SK-N-SH (cell line): ENCODE data around the gene ZNF594. TPM values are rescaled to one million over a fixed set of nuclear protein-coding genes. Genes with fewer than 3 reads are reported as not detected.
"Not testable (repeated sequence)": the region's sequence is repeated elsewhere in the genome, so short reads cannot be mapped to it uniquely, and the experiment has no call there.

ENCODE experiments used
- CTCF ChIA-PET: fragments of 300-600, 350-600 bp; formaldehyde crosslinking; extraction: SDS; loops from one replicate; lab custom pipeline; 2021; lab: Yijun Ruan, JAX
- POLR2A ChIA-PET: fragments of 350-600 bp; sonication (Branson Sonifier 250); formaldehyde crosslinking; extraction: SDS; loops from one replicate; lab custom pipeline; 2020; ENCODE audit warnings: antibody characterized with exemption, inconsistent platforms; lab: Yijun Ruan, JAX
- DNase-seq: peaks from one replicate; pipeline ENCODE4 v3.0.0; 2012
- H2AFZ ChIP-seq: fragments of 200-600 bp; sonication (generic); 2 replicates; pipeline ENCODE4 v1.8.1; 2016; ENCODE audit warnings: antibody characterized with exemption, mild to moderate bottlenecking, low read depth
- H3F3A ChIP-seq: fragments of 200-600 bp; sonication (generic); replicated peaks from 2 replicates; pipeline ENCODE3; 2016; ENCODE audit warnings: antibody characterized with exemption, mild to moderate bottlenecking; ENCODE audit not compliant: insufficient read depth
- H3K27ac ChIP-seq, 2 experiments: fragments of 200-500 bp in 1 of 2; fragments of 200-600 bp in 1 of 2; sonication (Bioruptor generic) in 1 of 2; sonication (generic), shearing (Covaris generic) in 1 of 2; 2 replicates each; pipeline versions ENCODE4 v1.5.1 to v1.6.1; 2014 to 2016; ENCODE audit warnings: low read depth in 2 of 2, inconsistent platforms in 1 of 2, low read length in 1 of 2, mild to moderate bottlenecking in 1 of 2, mixed read lengths in 1 of 2
- H3K27me3 ChIP-seq: fragments of 200-600 bp; sonication (generic), shearing (Covaris generic); 2 replicates; pipeline ENCODE4 v1.6.1; 2016; ENCODE audit warnings: mixed run types; ENCODE audit not compliant: insufficient read depth
- H3K36me3 ChIP-seq, 2 experiments: fragments of 200-500 bp in 1 of 2; fragments of 200-600 bp in 1 of 2; sonication (Bioruptor generic) in 1 of 2; sonication (generic) in 1 of 2; replicated peaks in 1 of 2; 2 replicates each; pipeline versions ENCODE3 to v1.5.1; 2014 to 2016; ENCODE audit warnings: low read length in 1 of 2, mild to moderate bottlenecking in 1 of 2; ENCODE audit not compliant: insufficient read depth in 2 of 2, control insufficient read depth in 1 of 2
- H3K4me1 ChIP-seq, 2 experiments: fragments of 200-500 bp in 1 of 2; fragments of 200-600 bp in 1 of 2; sonication (Bioruptor generic) in 1 of 2; sonication (generic), shearing (Covaris generic) in 1 of 2; 2 replicates each; pipeline versions ENCODE4 v1.5.1 to v1.6.1; 2014 to 2016; ENCODE audit warnings: low read depth in 1 of 2, low read length in 1 of 2, mixed run types in 1 of 2; ENCODE audit not compliant: insufficient read depth in 2 of 2, control insufficient read depth in 1 of 2
- H3K4me2 ChIP-seq: fragments of 200-600 bp; sonication (generic), shearing (Covaris generic); 2 replicates; pipeline ENCODE4 v1.6.1; 2017; ENCODE audit warnings: mixed run types
- H3K4me3 ChIP-seq, 2 experiments: fragments of 200-500 bp in 1 of 2; fragments of 200-600 bp in 1 of 2; sonication (Bioruptor generic) in 1 of 2; sonication (generic), shearing (Covaris generic) in 1 of 2; 2 replicates each; pipeline versions ENCODE4 v1.5.1 to v1.8.1; 2014 to 2016; ENCODE audit warnings: low read depth in 2 of 2, inconsistent platforms in 1 of 2, low read length in 1 of 2, mild to moderate bottlenecking in 1 of 2, mixed read lengths in 1 of 2, moderate library complexity in 1 of 2
- H3K79me2 ChIP-seq: fragments of 200-600 bp; sonication (generic); 2 replicates; pipeline ENCODE4 v1.8.1; 2017; ENCODE audit warnings: mild to moderate bottlenecking; ENCODE audit not compliant: insufficient read depth
- H3K9ac ChIP-seq: fragments of 200-600 bp; sonication (generic); 2 replicates; pipeline ENCODE4 v1.6.1; 2017; ENCODE audit warnings: mixed run types
- H3K9me2 ChIP-seq: fragments of 200-600 bp; sonication (generic); 2 replicates; pipeline ENCODE4 v1.6.1; 2017; ENCODE audit warnings: mixed run types
- H3K9me3 ChIP-seq: fragments of 200-600 bp; sonication (generic); 2 replicates; pipeline ENCODE4 v1.6.1; 2017; ENCODE audit warnings: mixed run types, mild to moderate bottlenecking, moderate library complexity
- H4K20me1 ChIP-seq: fragments of 200-600 bp; sonication (generic); 2 replicates; pipeline ENCODE4 v1.6.1; 2017; ENCODE audit warnings: mild to moderate bottlenecking, mixed run types; ENCODE audit not compliant: insufficient read depth
- CHD2 ChIP-seq: fragments of 150-350 bp; IDR thresholded peaks from 2 replicates; pipeline ENCODE4 v1.6.1; 2018; ENCODE audit warnings: low read length; ENCODE audit not compliant: partially characterized antibody
- ELF1 ChIP-seq: IDR thresholded peaks from 2 replicates; pipeline ENCODE4 v1.4.0; 2012
- EP300 ChIP-seq, 2 experiments: IDR thresholded peaks; 2 replicates each; pipeline versions ENCODE4 v1.4.0 to v1.6.1; 2012; ENCODE audit warnings: borderline replicate concordance in 1 of 2, low read depth in 1 of 2, low read length in 1 of 2
- FOXM1 ChIP-seq: IDR thresholded peaks from 2 replicates; pipeline ENCODE4 v1.4.0; 2012; ENCODE audit warnings: low read depth, mild to moderate bottlenecking
- GATA2 ChIP-seq: sonication (generic); formaldehyde crosslinking; IDR thresholded peaks from 2 replicates; pipeline ENCODE4 v1.5.0; 2020; ENCODE audit warnings: mild to moderate bottlenecking, missing genetic modification reagents
- MAX ChIP-seq: IDR thresholded peaks from 2 replicates; pipeline ENCODE4 v1.4.0; 2012; ENCODE audit warnings: low read depth
- MEF2A ChIP-seq: IDR thresholded peaks from 2 replicates; pipeline ENCODE4 v1.4.0; 2012; ENCODE audit warnings: low read depth, borderline replicate concordance
- MXI1 ChIP-seq: IDR thresholded peaks from 2 replicates; pipeline ENCODE4 v1.6.1; 2012; ENCODE audit warnings: mild to moderate bottlenecking, low read depth, low read length, improper control_type of control experiment
- RAD21 ChIP-seq: IDR thresholded peaks from 2 replicates; pipeline ENCODE4 v1.6.1; 2012; ENCODE audit warnings: mild to moderate bottlenecking, low read length
- RCOR1 ChIP-seq: fragments of 150-350 bp; IDR thresholded peaks from 2 replicates; pipeline ENCODE4 v1.6.1; 2017; ENCODE audit warnings: antibody characterized with exemption, low read length
- RXRA ChIP-seq: IDR thresholded peaks from 2 replicates; pipeline ENCODE4 v1.4.0; 2012; ENCODE audit warnings: low read depth, mild to moderate bottlenecking, borderline replicate concordance
- SIN3A ChIP-seq: IDR thresholded peaks from 2 replicates; pipeline ENCODE4 v1.6.1; 2012; ENCODE audit warnings: low read depth, mild to moderate bottlenecking, low read length, moderate library complexity, borderline replicate concordance
- TAF1 ChIP-seq: IDR thresholded peaks from 2 replicates; pipeline ENCODE4 v1.6.1; 2012; ENCODE audit warnings: low read depth, mild to moderate bottlenecking, low read length, moderate library complexity, borderline replicate concordance
- TCF12 ChIP-seq: IDR thresholded peaks from 2 replicates; pipeline ENCODE4 v1.4.0; 2012
- WGBS: methylation state at CpG from one replicate; pipeline ENCODE4 v1.1.6; 2017; ENCODE audit warnings: low lambda C conversion rate; 5-methylcytosine and 5-hydroxymethylcytosine counted together
- polyA plus RNA-seq, 3 experiments: library from polyadenylated mRNA; depleted of rRNA; stranded (reverse); fragments of >200 nt; gene quantifications; 2 replicates each; pipeline ENCODE4 v1.2.3, GENCODE V29; 2012

The ZNF594 gene
- polyA plus RNA-seq, 1 of the 3 experiments (the other 2 are of a cell fraction): 2.8 TPM

- Histone ChIP-seq H4K20me1 (no peaks in the 10 kb centered on the region), H3K4me3 (no peak overlapping the region), H3K4me1 (no peaks in the 10 kb centered on the region), H3K79me2 (no peaks in the 10 kb centered on the region), H3K27me3 (no peaks in the 10 kb centered on the region), H3K36me3 (no peaks in the 10 kb centered on the region), H3K27ac (no peak overlapping the region), H3K4me2 (no peak overlapping the region), H3K9me2 (no peaks in the 10 kb centered on the region), H3K9ac (no peak overlapping the region), H3F3A (no peaks in the 10 kb centered on the region), H3K9me3 (no peaks in the 10 kb centered on the region), H2AFZ (no peak overlapping the region)
- ChIA-PET CTCF (interaction anchor here (0.6 kb wide), 1 partner anchor 250 kb away, joined by 3 read pairs; no protein-coding TSS in a partner anchor), POLR2A (interaction anchor here (0.6 kb wide), 1 partner anchor 148 kb away, joined by 4 read pairs; no protein-coding TSS in a partner anchor)
- no peak for DNase-seq
- whole genome bisulfite sequencing: 42% methylated on average over 7 of the region's 8 CpGs
- TF ChIP-seq RXRA: no peak
- TF ChIP-seq SIN3A: no peak
- TF ChIP-seq RAD21: no peak
- no peak for TF ChIP-seq MEF2A
- TF ChIP-seq TCF12: no peak
- TF ChIP-seq EP300 (IDR thresholded peaks at IDR 0.05; ENCODE audit: borderline replicate concordance in 1 of 2, low read depth in 1 of 2, low read length in 1 of 2): no peak
- no peak for TF ChIP-seq CHD2
- TF ChIP-seq RCOR1: no peak
- no peak for TF ChIP-seq FOXM1
- TF ChIP-seq ELF1: no peak
- TF ChIP-seq MAX: no peak
- TF ChIP-seq MXI1: no peak
- TF ChIP-seq TAF1: no peak
- TF ChIP-seq GATA2 (CRISPR knock-in tag): no peak
These were observed 58.4 kb downstream of the ZNF594 start for GRCh38 chr17:5133311-5133710.

- H3K27ac ChIP-seq, H3K9ac ChIP-seq, H3K27me3 ChIP-seq, H3K36me3 ChIP-seq, DNase-seq, H4K20me1 ChIP-seq, H3K4me3 ChIP-seq, H3K4me2 ChIP-seq, H3K9me3 ChIP-seq, H3F3A ChIP-seq, H2AFZ ChIP-seq, H3K4me1 ChIP-seq, H3K79me2 ChIP-seq, H3K9me2 ChIP-seq, CTCF ChIA-PET: not testable (repeated sequence)
- 67% methylated on average over 13 of the region's 15 CpGs for WGBS
- POLR2A ChIA-PET: interaction anchor here (0.6 kb wide), 1 partner anchor 149 kb away, joined by 4 read pairs; no protein-coding TSS in a partner anchor
These were observed 59.0 kb downstream of the ZNF594 start for GRCh38 chr17:5132503-5133225.

- H3K27ac ChIP-seq, POLR2A ChIA-PET, H3K9me3 ChIP-seq, H3K9ac ChIP-seq, H3K4me2 ChIP-seq, H3K4me3 ChIP-seq, H3K4me1 ChIP-seq, CTCF ChIA-PET, H4K20me1 ChIP-seq, H3F3A ChIP-seq, H3K36me3 ChIP-seq, H2AFZ ChIP-seq, DNase-seq, H3K79me2 ChIP-seq, H3K27me3 ChIP-seq, H3K9me2 ChIP-seq: not testable (repeated sequence)
- WGBS: 48% methylated on average over 10 of the region's 16 CpGs
These were observed 59.7 kb downstream of the ZNF594 start for GRCh38 chr17:5131799-5132502.
